BJ (cell line): ENCODE data around the gene LRRC1. TPM values are rescaled to one million over a fixed set of nuclear protein-coding genes. Genes with fewer than 3 reads are reported as not detected.

ENCODE experiments used
- CTCF ChIA-PET: fragments of 350-600 bp; formaldehyde crosslinking; extraction: SDS; loops from one replicate; lab custom pipeline; 2021; ENCODE audit warnings: antibody characterized with exemption, inconsistent platforms; lab: Yijun Ruan, JAX
- POLR2A ChIA-PET: fragments of 300-600 bp; sonication (Branson Sonifier 250); formaldehyde crosslinking; extraction: SDS; loops from one replicate; lab custom pipeline; 2021; ENCODE audit warnings: antibody characterized with exemption; lab: Charles Lee
- DNase-seq: peaks from one replicate; pipeline ENCODE4 v3.0.0-alpha.2; 2011; ENCODE audit warnings: low read depth
- H3K27me3 ChIP-seq: 2 replicates; pipeline ENCODE4 v1.6.0; 2011; ENCODE audit warnings: low read length; ENCODE audit not compliant: control insufficient read depth, insufficient read depth
- H3K36me3 ChIP-seq: 2 replicates; pipeline ENCODE4 v1.5.1; 2011; ENCODE audit warnings: low read length; ENCODE audit not compliant: control insufficient read depth, insufficient read depth
- H3K4me3 ChIP-seq: 2 replicates; pipeline ENCODE4 v1.5.1; 2011; ENCODE audit warnings: low read depth, mild to moderate bottlenecking, control low read depth, low read length
- CTCF ChIP-seq: IDR thresholded peaks from 2 replicates; pipeline ENCODE4 v1.5.1; 2011; ENCODE audit warnings: low read depth, mild to moderate bottlenecking, control low read depth, inconsistent platforms, low read length, moderate library complexity; ENCODE audit not compliant: insufficient read depth
- polyA plus RNA-seq: library from polyadenylated mRNA; depleted of rRNA; stranded (reverse); fragments of >200 nt; gene quantifications from 2 replicates; pipeline ENCODE4 v1.2.3, GENCODE V29; 2011

LRRC1 gene
- polyA plus RNA-seq, 1 experiment = 4.3 TPM

DNA sequence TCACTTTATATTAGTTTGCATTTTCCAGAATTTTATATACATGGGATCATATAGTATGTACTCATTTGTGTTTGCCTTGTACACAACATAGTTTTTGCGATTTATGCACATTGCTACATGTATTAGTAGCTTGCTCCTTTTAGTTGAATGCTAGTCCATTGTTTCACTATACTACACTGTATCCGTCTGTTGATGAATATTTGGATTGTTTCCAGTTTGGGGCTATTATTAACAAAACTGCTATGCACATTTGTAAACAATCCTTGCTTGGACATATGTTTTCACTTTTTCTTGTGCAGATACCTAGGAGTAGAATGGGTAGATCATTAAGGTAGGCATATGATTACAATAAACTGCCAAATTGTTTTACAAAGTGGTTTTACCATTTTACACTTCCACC lies 3.9 kb upstream of the LRRC1 start:
- POLR2A ChIA-PET = no interaction called here
- Histone ChIP-seq H3K36me3 (no peaks in the 10 kb centered on the region), H3K4me3 (no peak overlapping the region), H3K27me3 (no peaks in the 10 kb centered on the region)
- no peak for TF ChIP-seq CTCF
- DNase-seq = no peak
- CTCF ChIA-PET = interaction anchor here (7.3 kb wide), 1 partner anchor 166 kb away, joined by 111 read pairs; no protein-coding TSS in a partner anchor

DNA sequence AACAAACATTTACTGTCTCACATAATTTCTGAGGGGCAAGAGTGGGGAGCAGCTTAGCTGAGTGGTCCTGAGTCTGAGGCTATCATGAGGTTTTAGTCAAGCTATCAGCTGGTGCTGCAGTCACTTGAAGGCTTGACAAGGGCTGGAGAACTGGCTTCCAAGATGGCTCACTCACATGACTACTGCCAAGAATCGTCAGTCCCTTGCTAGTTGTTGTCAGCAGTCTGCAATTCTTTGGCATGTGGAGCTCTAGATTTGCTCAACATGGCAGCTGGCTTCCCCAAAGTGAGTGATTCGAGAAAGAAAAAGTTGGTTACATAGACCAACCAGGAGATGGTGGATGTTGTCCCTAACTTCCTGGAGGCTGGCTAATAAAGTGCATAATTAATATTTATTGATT lies 2.8 kb upstream of the LRRC1 start:
- ChIA-PET POLR2A (no interaction called here), CTCF (interaction anchor here (1.1 to 7.3 kb wide), 2 partner anchors 9 to 165 kb away, joined by 3 to 111 read pairs; no protein-coding TSS in a partner anchor)
- DNase-seq = no peak
- H3K36me3 ChIP-seq = no peaks in the 10 kb centered on the region
- TF ChIP-seq CTCF = no peak
- no peak overlapping the region for H3K4me3 ChIP-seq
- H3K27me3 ChIP-seq = no peaks in the 10 kb centered on the region

DNA sequence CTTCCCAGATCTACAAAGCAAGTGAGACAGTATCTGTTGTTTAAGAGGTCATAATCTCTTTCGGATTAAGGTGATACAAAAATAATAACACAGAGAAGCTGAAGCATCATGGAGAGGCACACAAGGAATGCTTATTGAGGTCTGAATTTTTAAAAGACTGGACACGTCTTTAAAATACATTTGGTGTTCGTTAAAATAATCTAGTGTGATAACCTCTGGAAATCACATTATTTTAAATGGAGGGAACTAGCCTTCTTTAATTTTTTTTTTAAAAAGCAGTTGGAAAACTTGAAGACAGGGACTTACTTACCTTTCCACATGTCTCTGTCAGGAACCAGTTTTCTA lies 1.9 kb upstream of the LRRC1 start:
- ChIA-PET CTCF (interaction anchor here (0.8 to 7.3 kb wide), 3 partner anchors 65 to 164 kb away, joined by 3 to 111 read pairs (median 4); no protein-coding TSS in a partner anchor), POLR2A (interaction anchor here (0.5 to 0.6 kb wide), 3 partner anchors 22 to 74 kb away, joined by 3 to 4 read pairs (median 3); no protein-coding TSS in a partner anchor)
- DNase-seq = no peak
- H3K36me3 ChIP-seq = no peaks in the 10 kb centered on the region
- no peaks in the 10 kb centered on the region for H3K27me3 ChIP-seq
- H3K4me3 ChIP-seq = no peak overlapping the region; the same call in 1 of the 2 replicates
- no peak for TF ChIP-seq CTCF

DNA sequence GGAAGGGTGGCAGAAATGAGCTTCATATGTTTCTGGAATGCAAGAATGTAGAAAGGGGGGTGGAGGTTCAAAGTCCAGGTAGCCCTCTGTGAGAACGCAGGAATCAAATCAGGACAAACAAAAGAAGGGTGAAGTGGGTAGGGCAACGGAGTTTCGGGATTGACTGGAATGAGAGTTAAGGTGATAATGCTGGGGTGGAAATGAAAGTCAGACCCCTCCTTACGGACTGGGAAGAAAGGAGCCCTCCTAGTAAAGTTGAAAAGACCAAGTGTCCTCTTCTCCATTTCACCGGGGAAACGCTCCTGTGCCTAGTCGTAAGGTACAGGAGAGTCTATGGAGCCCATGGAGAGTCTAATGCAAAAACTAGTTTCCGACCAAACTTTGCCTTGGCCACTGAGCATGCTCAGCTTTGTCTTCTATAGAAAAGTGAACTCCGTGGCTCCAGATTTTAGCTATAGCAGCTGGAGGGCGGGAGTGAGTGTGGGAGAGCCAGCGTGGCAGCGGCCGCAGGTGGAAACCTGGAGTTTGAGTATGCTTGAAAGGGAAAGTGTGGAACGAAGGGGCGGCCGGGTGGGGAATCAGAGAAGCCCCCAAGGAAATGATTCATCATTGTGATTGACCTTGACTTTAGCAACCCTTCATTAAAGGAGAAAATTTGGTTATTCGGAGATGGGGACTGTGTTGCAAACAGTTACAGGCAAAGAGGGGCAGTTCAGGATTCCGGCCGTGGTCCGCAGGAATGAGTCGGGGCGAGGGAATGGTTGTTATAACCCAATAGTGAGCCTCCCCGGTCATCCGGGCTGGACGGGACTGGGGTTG lies 1.3 kb upstream of the LRRC1 start:
- no peak for DNase-seq
- no peaks in the 10 kb centered on the region for H3K36me3 ChIP-seq
- CTCF ChIA-PET = interaction anchor here (0.7 to 7.3 kb wide), 10 partner anchors 18 to 163 kb away, joined by 3 to 111 read pairs (median 3); no protein-coding TSS in a partner anchor
- POLR2A ChIA-PET = interaction anchor here (0.5 to 0.6 kb wide), 3 partner anchors 22 to 75 kb away, joined by 3 to 4 read pairs (median 3); no protein-coding TSS in a partner anchor
- no peaks in the 10 kb centered on the region for H3K27me3 ChIP-seq
- peak overlapping the region; percentile 62 for H3K4me3 ChIP-seq
- TF ChIP-seq CTCF = no peak

DNA sequence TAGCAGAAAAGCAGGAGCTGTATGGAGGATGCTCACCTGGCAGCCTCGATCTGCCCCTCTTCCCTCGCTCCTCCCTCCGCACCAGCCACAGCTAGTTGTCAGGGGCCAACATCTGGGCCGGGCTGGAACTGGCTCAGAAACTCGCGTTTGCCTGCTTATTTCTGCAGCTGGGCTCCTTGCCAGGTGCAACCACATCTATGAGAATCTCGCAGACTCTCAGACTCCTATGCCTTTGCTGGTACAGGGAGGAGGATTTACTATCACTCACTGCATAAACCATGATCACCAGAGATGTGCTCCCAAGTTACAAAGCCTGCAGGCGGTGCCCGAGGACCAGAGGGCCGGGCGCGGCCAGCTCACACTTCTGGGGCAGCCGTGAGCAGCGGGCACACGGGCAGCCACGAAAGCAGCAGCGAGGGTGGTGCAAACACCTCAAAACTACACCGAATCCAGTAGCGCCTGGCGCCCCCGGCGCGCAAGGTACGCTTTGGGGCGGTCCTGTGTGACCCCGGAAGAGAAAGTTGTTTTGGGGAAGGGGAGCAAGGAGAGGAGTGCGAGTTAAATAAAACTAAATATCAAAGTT lies 577 bp upstream of the LRRC1 start:
- ChIA-PET CTCF (interaction anchor here (0.7 to 7.3 kb wide), 10 partner anchors 17 to 163 kb away, joined by 3 to 111 read pairs (median 4); no protein-coding TSS in a partner anchor), POLR2A (interaction anchor here (0.6 kb wide), 1 partner anchor 630 kb away, joined by 3 read pairs; no protein-coding TSS in a partner anchor)
- peak; percentile 60 for TF ChIP-seq CTCF
- Histone ChIP-seq H3K36me3 (no peaks in the 10 kb centered on the region), H3K27me3 (no peaks in the 10 kb centered on the region), H3K4me3 (peak overlapping the region; percentile 62)
- peak; percentile 30 for DNase-seq
